IMR-90 (cell line): Measurements from ENCODE around the gene LRP5. TPM values are rescaled to one million over a fixed set of nuclear protein-coding genes. Genes with fewer than 3 reads are reported as not detected.

Experiments
- ATAC-seq: fragments of 200-7000 bp; cut with Tn5 transposase; 2 replicates; pipeline ENCODE4 v1.9.1; 2020; ENCODE audit warnings: low read depth, mild to moderate bottlenecking, moderate library complexity
- BruUV-seq: library from RNA; stranded (reverse); fragments of 400-500 nt; replicated peaks from 2 replicates; lab custom pipeline; 2021; lab: Mats Ljungman, UMichigan
- CTCF ChIA-PET: fragments of 300-600 bp; formaldehyde crosslinking; extraction: SDS; loops from one replicate; lab custom pipeline; 2021; ENCODE audit warnings: antibody characterized with exemption; lab: Yijun Ruan, JAX
- POLR2A ChIA-PET: fragments of 300-600 bp; sonication (Branson Sonifier 250); formaldehyde crosslinking; loops from one replicate; lab custom pipeline; 2022; ENCODE audit warnings: antibody characterized with exemption; ENCODE audit not compliant: unreplicated experiment; lab: Charles Lee
- DNase-seq: peaks from one replicate; pipeline ENCODE4 v3.0.0; 2013
- H2AFZ ChIP-seq: replicated peaks from 2 replicates; pipeline ENCODE3; 2013; ENCODE audit warnings: low read length, mild to moderate bottlenecking; ENCODE audit not compliant: poor library complexity
- H2AK5ac ChIP-seq: 2 replicates; pipeline ENCODE4 v1.6.1; 2013; ENCODE audit warnings: low read depth, low read length, inconsistent platforms
- H2AK9ac ChIP-seq: replicated peaks from 2 replicates; pipeline ENCODE3; 2013; ENCODE audit warnings: mild to moderate bottlenecking, low read depth, low read length, moderate library complexity; ENCODE audit not compliant: poor library complexity
- H2BK120ac ChIP-seq: 2 replicates; pipeline ENCODE4 v1.6.1; 2013; ENCODE audit warnings: low read depth, low read length, inconsistent platforms
- H2BK15ac ChIP-seq: 3 replicates; pipeline ENCODE4 v1.6.1; 2013; ENCODE audit warnings: low read depth, low read length, inconsistent platforms
- H2BK20ac ChIP-seq: 2 replicates; pipeline ENCODE4 v1.6.1; 2013; ENCODE audit warnings: low read depth, mild to moderate bottlenecking, inconsistent platforms, low read length, moderate library complexity
- H2BK5ac ChIP-seq: 2 replicates; pipeline ENCODE4 v1.6.1; 2013; ENCODE audit warnings: mild to moderate bottlenecking, low read depth, low read length, inconsistent platforms; ENCODE audit not compliant: poor library complexity, severe bottlenecking
- H3K14ac ChIP-seq: replicated peaks from 2 replicates; pipeline ENCODE4 v1.6.1; 2013; ENCODE audit warnings: low read depth, low read length, inconsistent platforms
- H3K18ac ChIP-seq: 2 replicates; pipeline ENCODE4 v1.6.1; 2013; ENCODE audit warnings: low read depth, low read length, control low read depth
- H3K23ac ChIP-seq: 2 replicates; pipeline ENCODE4 v1.6.1; 2013; ENCODE audit warnings: low read depth, low read length, inconsistent platforms
- H3K27ac ChIP-seq: 2 replicates; pipeline ENCODE4 v1.5.1; 2013; ENCODE audit warnings: mild to moderate bottlenecking, control low read depth, low read length; ENCODE audit not compliant: insufficient read depth
- H3K27me3 ChIP-seq: 2 replicates; pipeline ENCODE4 v1.6.1; 2013; ENCODE audit warnings: low read length; ENCODE audit not compliant: control insufficient read depth, insufficient read depth
- H3K36me3 ChIP-seq: 2 replicates; pipeline ENCODE4 v1.6.1; 2013; ENCODE audit warnings: low read length, mixed read lengths; ENCODE audit not compliant: control insufficient read depth, insufficient read depth
- H3K4ac ChIP-seq: 2 replicates; pipeline ENCODE4 v1.6.1; 2013; ENCODE audit warnings: low read depth, low read length, inconsistent platforms
- H3K4me1 ChIP-seq: 2 replicates; pipeline ENCODE4 v1.6.1; 2013; ENCODE audit warnings: low read length, mixed read lengths; ENCODE audit not compliant: control insufficient read depth, insufficient read depth
- H3K4me2 ChIP-seq: 2 replicates; pipeline ENCODE4 v1.6.1; 2013; ENCODE audit warnings: low read depth, mild to moderate bottlenecking, control low read depth, low read length, moderate library complexity
- H3K4me3 ChIP-seq: 2 replicates; pipeline ENCODE4 v1.5.1; 2013; ENCODE audit warnings: low read depth, mild to moderate bottlenecking, control low read depth, low read length, moderate library complexity; ENCODE audit not compliant: insufficient read depth
- H3K56ac ChIP-seq: 2 replicates; pipeline ENCODE4 v1.6.1; 2013; ENCODE audit warnings: low read length, inconsistent platforms; ENCODE audit not compliant: insufficient read depth; ENCODE audit errors: extremely low read depth
- H3K79me1 ChIP-seq, 2 experiments: 2 replicates each; pipeline ENCODE4 v1.6.1; 2013; ENCODE audit warnings: low read length in 2 of 2, inconsistent platforms in 1 of 2, low read depth in 1 of 2
- H3K9ac ChIP-seq: 2 replicates; pipeline ENCODE4 v1.6.1; 2013; ENCODE audit warnings: low read depth, low read length, control low read depth
- H3K9me1 ChIP-seq: 2 replicates; pipeline ENCODE4 v1.6.1; 2013; ENCODE audit warnings: low read length, inconsistent platforms; ENCODE audit not compliant: insufficient read depth
- H3K9me3 ChIP-seq: 2 replicates; pipeline ENCODE4 v1.6.1; 2013; ENCODE audit warnings: low read length; ENCODE audit not compliant: control insufficient read depth, insufficient read depth
- H4K20me1 ChIP-seq: 2 replicates; pipeline ENCODE4 v1.6.1; 2013; ENCODE audit warnings: low read length, inconsistent platforms; ENCODE audit not compliant: insufficient read depth
- H4K5ac ChIP-seq: 2 replicates; pipeline ENCODE4 v1.6.1; 2013; ENCODE audit warnings: mild to moderate bottlenecking, low read depth, low read length, control low read depth
- H4K8ac ChIP-seq, 2 experiments: 2 replicates each; pipeline ENCODE4 v1.6.1; 2013; ENCODE audit warnings: low read depth in 2 of 2, low read length in 2 of 2, control low read depth in 1 of 2, inconsistent platforms in 1 of 2
- H4K91ac ChIP-seq: 2 replicates; pipeline ENCODE4 v1.6.1; 2013; ENCODE audit warnings: low read depth, low read length, inconsistent platforms; ENCODE audit not compliant: insufficient read depth
- BHLHE40 ChIP-seq: fragments of 150-350 bp; IDR thresholded peaks from 2 replicates; pipeline ENCODE4 v1.6.1; 2016; ENCODE audit warnings: mild to moderate bottlenecking, low read depth, low read length
- CHD1 ChIP-seq: IDR thresholded peaks from 2 replicates; pipeline ENCODE4 v1.6.1; 2012; ENCODE audit warnings: low read depth, low read length, improper control_type of control experiment
- MAFK ChIP-seq: IDR thresholded peaks from 2 replicates; pipeline ENCODE4 v1.6.1; 2012; ENCODE audit warnings: low read depth, low read length, improper control_type of control experiment
- MAZ ChIP-seq: IDR thresholded peaks from 2 replicates; pipeline ENCODE4 v1.6.1; 2012; ENCODE audit warnings: low read depth, mild to moderate bottlenecking, low read length, improper control_type of control experiment, moderate library complexity, borderline replicate concordance
- MXI1 ChIP-seq: IDR thresholded peaks from 2 replicates; pipeline ENCODE4 v1.6.1; 2012; ENCODE audit warnings: low read depth, mild to moderate bottlenecking, low read length, moderate library complexity, borderline replicate concordance
- NFE2L2 ChIP-seq: fragments of 150-350 bp; IDR thresholded peaks from 2 replicates; pipeline ENCODE4 v1.6.1; 2016; ENCODE audit warnings: low read depth, mild to moderate bottlenecking, low read length
- POLR2A ChIP-seq: IDR thresholded peaks from 2 replicates; pipeline ENCODE4 v1.6.1; 2012; ENCODE audit warnings: mild to moderate bottlenecking, low read depth, low read length
- RCOR1 ChIP-seq: IDR thresholded peaks from 2 replicates; pipeline ENCODE4 v1.6.1; 2012; ENCODE audit warnings: mild to moderate bottlenecking, low read length, improper control_type of control experiment; ENCODE audit not compliant: insufficient replicate concordance
- SMC3 ChIP-seq: fragments of 150-350 bp; IDR thresholded peaks from 2 replicates; pipeline ENCODE4 v1.6.1; 2016; ENCODE audit warnings: low read depth, mild to moderate bottlenecking, antibody characterized with exemption, low read length, moderate library complexity
- WGBS, 2 experiments: methylation state at CpG; one replicate each; pipeline versions ENCODE4 v1.1.5 to v1.1.7; 2013; ENCODE audit warnings: missing lambda C conversion rate in 2 of 2; ENCODE audit not compliant: insufficient read length in 1 of 2; ENCODE audit errors: extremely low coverage in 2 of 2; 5-methylcytosine and 5-hydroxymethylcytosine counted together
- dilution Hi-C: fragments of 300-500 bp; cut with HindIII; formaldehyde crosslinking; loops from one replicate; pipeline ENCODE4 v1.14.3; 2018; ENCODE audit warnings: low sequenced_read_pairs; ENCODE audit not compliant: unreplicated experiment
- in situ Hi-C: fragments of 300-500 bp; cut with MboI; formaldehyde crosslinking; loops from 3 replicates; pipeline ENCODE4 v1.14.3; 2019; ENCODE audit warnings: low sequenced_read_pairs, inconsistent platforms, mixed read lengths
- intact Hi-C: fragments of 100-400 bp; cut with micrococcal nuclease; formaldehyde crosslinking; loops from 2 replicates; pipeline ENCODE4 v1.10.0; 2022
- polyA plus RNA-seq, 3 experiments: library from polyadenylated mRNA; depleted of rRNA; stranded (reverse); fragments of >200 nt; gene quantifications; 2 replicates each; pipeline ENCODE4 v1.2.3, GENCODE V29; 2012; ENCODE audit warnings: low replicate concordance in 1 of 3
- total RNA-seq: library from RNA; depleted of rRNA; stranded (reverse); fragments of >200 nt; gene quantifications from 2 replicates; pipeline ENCODE4 v1.2.3, GENCODE V29; 2012
- TF ChIP-seq, protein P1 (sequence below): conservative IDR thresholded peaks from 2 replicates; pipeline ENCODE4 v1.5.1; 2012; ENCODE audit warnings: mild to moderate bottlenecking, low read depth, low read length, improper control_type of control experiment
- TF ChIP-seq, protein P2 (sequence below): fragments of 150-350 bp; IDR thresholded peaks from 2 replicates; pipeline ENCODE4 v1.6.1; 2017; ENCODE audit warnings: mild to moderate bottlenecking, antibody characterized with exemption, low read length, low read depth
- TF ChIP-seq, protein P3 (sequence below): fragments of 150-350 bp; IDR thresholded peaks from 2 replicates; pipeline ENCODE4 v1.6.1; 2016; ENCODE audit warnings: low read depth, mild to moderate bottlenecking, low read length, moderate library complexity, borderline replicate concordance

Gene LRP5
- total and polyA plus RNA-seq, 2 of the 4 experiments (the other 2 are of a cell fraction) = 10.4 to 15.0 TPM

DNA sequence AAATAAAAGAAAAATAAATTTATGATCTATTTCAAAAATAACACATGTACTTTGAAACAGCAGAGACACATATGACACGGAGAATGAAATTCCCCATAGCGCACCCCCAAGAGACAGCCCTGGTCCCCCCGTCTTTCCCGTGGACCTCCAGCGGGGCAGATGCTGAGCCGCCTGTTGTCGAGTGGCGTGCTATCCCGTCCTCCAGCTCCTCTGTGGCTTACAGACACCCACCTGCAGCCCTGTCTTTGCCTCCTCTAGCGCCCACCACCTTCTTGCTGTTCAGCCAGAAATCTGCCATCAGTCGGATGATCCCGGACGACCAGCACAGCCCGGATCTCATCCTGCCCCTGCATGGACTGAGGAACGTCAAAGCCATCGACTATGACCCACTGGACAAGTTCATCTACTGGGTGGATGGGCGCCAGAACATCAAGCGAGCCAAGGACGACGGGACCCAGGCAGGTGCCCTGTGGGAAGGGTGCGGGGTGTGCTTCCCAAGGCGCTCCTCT is 103.7 kb downstream of the LRP5 start:
- no peak overlapping the region for H3K14ac ChIP-seq
- no TSS peak for BruUV-seq
- intact Hi-C loops (no loop called here), in situ Hi-C loops (no loop called here), dilution Hi-C loops (no loop called here)
- H4K5ac ChIP-seq = no peak overlapping the region
- H4K8ac ChIP-seq = no peak overlapping the region
- no peaks in the 10 kb centered on the region for H3K4me1 ChIP-seq
- H3K18ac ChIP-seq = no peak overlapping the region
- H4K20me1 ChIP-seq = peaks cover 5% of the 10 kb centered on the region; the same call in 1 of the 2 replicates
- no peak overlapping the region for H3K23ac ChIP-seq
- H2BK20ac ChIP-seq = no peak overlapping the region
- H3K27me3 ChIP-seq = no peaks in the 10 kb centered on the region
- H2BK120ac ChIP-seq = no peak overlapping the region
- no peak for DNase-seq
- H3K4me2 ChIP-seq = no peak overlapping the region
- no peak overlapping the region for H2AFZ ChIP-seq
- POLR2A ChIA-PET = no interaction called here
- H3K9me3 ChIP-seq = no peaks in the 10 kb centered on the region
- no peak overlapping the region for H3K4ac ChIP-seq
- peaks cover 0 to under 1% of the 10 kb centered on the region in 2 experiments; a peak in 1 of 4 replicates for H3K79me1 ChIP-seq
- H3K27ac ChIP-seq = no peak overlapping the region
- 90% methylated on average over 14 of the region's 22 CpGs; no CpG with 5 or more reads in 1 of the 2 experiments for WGBS, 2 experiments
- no peak overlapping the region for H2AK5ac ChIP-seq
- H2BK5ac ChIP-seq = no peak overlapping the region
- CTCF ChIA-PET = no interaction called here
- no peak overlapping the region for H3K56ac ChIP-seq
- H3K9me1 ChIP-seq = peaks cover 11% of the 10 kb centered on the region; the same call in 1 of the 2 replicates
- no peak for TF ChIP-seq CHD1
- TF ChIP-seq, protein P1, sequence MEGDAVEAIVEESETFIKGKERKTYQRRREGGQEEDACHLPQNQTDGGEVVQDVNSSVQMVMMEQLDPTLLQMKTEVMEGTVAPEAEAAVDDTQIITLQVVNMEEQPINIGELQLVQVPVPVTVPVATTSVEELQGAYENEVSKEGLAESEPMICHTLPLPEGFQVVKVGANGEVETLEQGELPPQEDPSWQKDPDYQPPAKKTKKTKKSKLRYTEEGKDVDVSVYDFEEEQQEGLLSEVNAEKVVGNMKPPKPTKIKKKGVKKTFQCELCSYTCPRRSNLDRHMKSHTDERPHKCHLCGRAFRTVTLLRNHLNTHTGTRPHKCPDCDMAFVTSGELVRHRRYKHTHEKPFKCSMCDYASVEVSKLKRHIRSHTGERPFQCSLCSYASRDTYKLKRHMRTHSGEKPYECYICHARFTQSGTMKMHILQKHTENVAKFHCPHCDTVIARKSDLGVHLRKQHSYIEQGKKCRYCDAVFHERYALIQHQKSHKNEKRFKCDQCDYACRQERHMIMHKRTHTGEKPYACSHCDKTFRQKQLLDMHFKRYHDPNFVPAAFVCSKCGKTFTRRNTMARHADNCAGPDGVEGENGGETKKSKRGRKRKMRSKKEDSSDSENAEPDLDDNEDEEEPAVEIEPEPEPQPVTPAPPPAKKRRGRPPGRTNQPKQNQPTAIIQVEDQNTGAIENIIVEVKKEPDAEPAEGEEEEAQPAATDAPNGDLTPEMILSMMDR = no peak
- no peak for TF ChIP-seq SMC3
- TF ChIP-seq, protein P2, sequence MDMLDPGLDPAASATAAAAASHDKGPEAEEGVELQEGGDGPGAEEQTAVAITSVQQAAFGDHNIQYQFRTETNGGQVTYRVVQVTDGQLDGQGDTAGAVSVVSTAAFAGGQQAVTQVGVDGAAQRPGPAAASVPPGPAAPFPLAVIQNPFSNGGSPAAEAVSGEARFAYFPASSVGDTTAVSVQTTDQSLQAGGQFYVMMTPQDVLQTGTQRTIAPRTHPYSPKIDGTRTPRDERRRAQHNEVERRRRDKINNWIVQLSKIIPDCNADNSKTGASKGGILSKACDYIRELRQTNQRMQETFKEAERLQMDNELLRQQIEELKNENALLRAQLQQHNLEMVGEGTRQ = no peak
- TF ChIP-seq NFE2L2 = no peak
- TF ChIP-seq POLR2A = no peak
- TF ChIP-seq BHLHE40 = no peak
- TF ChIP-seq, protein P3, sequence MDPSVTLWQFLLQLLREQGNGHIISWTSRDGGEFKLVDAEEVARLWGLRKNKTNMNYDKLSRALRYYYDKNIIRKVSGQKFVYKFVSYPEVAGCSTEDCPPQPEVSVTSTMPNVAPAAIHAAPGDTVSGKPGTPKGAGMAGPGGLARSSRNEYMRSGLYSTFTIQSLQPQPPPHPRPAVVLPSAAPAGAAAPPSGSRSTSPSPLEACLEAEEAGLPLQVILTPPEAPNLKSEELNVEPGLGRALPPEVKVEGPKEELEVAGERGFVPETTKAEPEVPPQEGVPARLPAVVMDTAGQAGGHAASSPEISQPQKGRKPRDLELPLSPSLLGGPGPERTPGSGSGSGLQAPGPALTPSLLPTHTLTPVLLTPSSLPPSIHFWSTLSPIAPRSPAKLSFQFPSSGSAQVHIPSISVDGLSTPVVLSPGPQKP = no peak
- no peak for TF ChIP-seq RCOR1
- no peak for TF ChIP-seq MAFK
- TF ChIP-seq MAZ = no peak
- no peak for TF ChIP-seq MXI1
- peaks cover 52% of the 10 kb centered on the region for H3K36me3 ChIP-seq
- no peak overlapping the region for H2AK9ac ChIP-seq
- no peak overlapping the region for H2BK15ac ChIP-seq
- H3K9ac ChIP-seq = no peak overlapping the region
- H4K91ac ChIP-seq = no peak overlapping the region
- no peak overlapping the region for H3K4me3 ChIP-seq
- ATAC-seq = no peak
